WERI-Rb-1 (cell line): ENCODE measurements around the gene FEV.

Source experiments
- DNase-seq: peaks from one replicate; pipeline ENCODE4 v3.0.0-alpha.2; 2020
- H3K27ac ChIP-seq: fragments of 250-450 bp; sonication (Bioruptor Pico); 2 replicates; pipeline ENCODE4 v1.5.1; 2020; ENCODE audit warnings: mild to moderate bottlenecking, moderate library complexity
- H3K27me3 ChIP-seq: fragments of 250-450 bp; sonication (Bioruptor Pico); 2 replicates; pipeline ENCODE4 v1.5.1; 2021; ENCODE audit warnings: mild to moderate bottlenecking, low read depth, moderate library complexity; ENCODE audit not compliant: insufficient read depth, severe bottlenecking
- H3K36me3 ChIP-seq: fragments of 250-450 bp; sonication (Bioruptor Pico); 2 replicates; pipeline ENCODE4 v1.5.1; 2020; ENCODE audit warnings: mild to moderate bottlenecking, moderate library complexity
- H3K4me3 ChIP-seq: 2 replicates; pipeline ENCODE4 v1.5.1; 2011; ENCODE audit warnings: low read depth, mild to moderate bottlenecking, control low read depth, low read length
- H3K9me3 ChIP-seq: fragments of 250-450 bp; sonication (Bioruptor Pico); 2 replicates; pipeline ENCODE4 v1.5.1; 2021; ENCODE audit warnings: mild to moderate bottlenecking, moderate library complexity; ENCODE audit not compliant: severe bottlenecking
- CTCF ChIP-seq: IDR thresholded peaks from 2 replicates; pipeline ENCODE4 v1.5.1; 2011; ENCODE audit warnings: low read depth, mild to moderate bottlenecking, control low read depth, inconsistent platforms, low read length

Gene FEV

GRCh38 chr2:219020604-219021365 lies 35.8 kb upstream of the FEV start:
- DNase-seq: no peak
- no peak for TF ChIP-seq CTCF

GRCh38 chr2:219019436-219019835 lies 34.5 kb upstream of the FEV start:
- Histone ChIP-seq H3K27ac (no peak overlapping the region), H3K36me3 (no peaks in the 10 kb centered on the region), H3K27me3 (no peaks in the 10 kb centered on the region), H3K4me3 (no peak overlapping the region), H3K9me3 (no peaks in the 10 kb centered on the region)
- no peak for DNase-seq
- TF ChIP-seq CTCF: no peak

More at GRCh38 chr2:219020604-219021365, 35.8 kb upstream of the FEV start:
- Histone ChIP-seq H3K36me3 (no peaks in the 10 kb centered on the region), H3K27me3 (no peaks in the 10 kb centered on the region), H3K9me3 (no peaks in the 10 kb centered on the region), H3K27ac (no peak overlapping the region), H3K4me3 (no peak overlapping the region)

- Histone ChIP-seq H3K4me3 (no peak overlapping the region), H3K27ac (no peak overlapping the region), H3K36me3 (no peaks in the 10 kb centered on the region), H3K27me3 (no peaks in the 10 kb centered on the region), H3K9me3 (no peaks in the 10 kb centered on the region)
- TF ChIP-seq CTCF: no peak
- DNase-seq: no peak
Measured at GRCh38 chr2:219018726-219019125, 33.7 kb upstream of the FEV start.

GRCh38 chr2:219018286-219018685 lies 33.3 kb upstream of the FEV start:
- no peak for TF ChIP-seq CTCF
- DNase-seq: no peak
- Histone ChIP-seq H3K27ac (no peak overlapping the region), H3K27me3 (no peaks in the 10 kb centered on the region), H3K9me3 (no peaks in the 10 kb centered on the region), H3K4me3 (no peak overlapping the region), H3K36me3 (no peaks in the 10 kb centered on the region)

- Histone ChIP-seq H3K27me3 (no peaks in the 10 kb centered on the region), H3K36me3 (no peaks in the 10 kb centered on the region), H3K9me3 (no peaks in the 10 kb centered on the region), H3K4me3 (no peak overlapping the region), H3K27ac (no peak overlapping the region)
- no peak for TF ChIP-seq CTCF
- no peak for DNase-seq
Measured at GRCh38 chr2:219017201-219017931, 32.4 kb upstream of the FEV start.
